HCT116 (cell line): ENCODE results near the gene RIMBP2.

Experiments used
- CEBPB ChIP-seq: IDR thresholded peaks from 2 replicates; pipeline ENCODE4 v1.6.1; 2012; ENCODE audit warnings: low read depth
- ELF1 ChIP-seq: IDR thresholded peaks from 2 replicates; pipeline ENCODE4 v1.6.1; 2012; ENCODE audit warnings: low read depth, borderline replicate concordance
- EZH2 ChIP-seq: fragments of 200-600 bp; sonication (generic); IDR thresholded peaks from 2 replicates; pipeline ENCODE4 v1.6.1; 2017; ENCODE audit warnings: antibody characterized with exemption, mixed run types
- EZH2phosphoT487 ChIP-seq: fragments of 200-600 bp; IDR thresholded peaks from 2 replicates; pipeline ENCODE4 v1.6.1; 2018; ENCODE audit warnings: antibody characterized with exemption, borderline replicate concordance
- POLR2A ChIP-seq: IDR thresholded peaks from 2 replicates; pipeline ENCODE4 v1.7.0; 2011; ENCODE audit warnings: borderline replicate concordance; ENCODE audit not compliant: insufficient read depth, insufficient read length; ENCODE audit errors: extremely low read depth
- POLR2AphosphoS5 ChIP-seq: IDR thresholded peaks from 2 replicates; pipeline ENCODE4 v1.6.1; 2011; ENCODE audit warnings: mild to moderate bottlenecking, low read depth, low read length, moderate library complexity
- SRF ChIP-seq: IDR thresholded peaks from 2 replicates; pipeline ENCODE4 v1.6.1; 2012; ENCODE audit warnings: low read depth
- ZNF274 ChIP-seq: fragments of 200-500 bp; sonication (Bioruptor generic); IDR thresholded peaks from 2 replicates; pipeline ENCODE4 v1.6.1; 2014; ENCODE audit warnings: mild to moderate bottlenecking, low read depth, low read length, inconsistent platforms
- TF ChIP-seq, protein P1 (sequence below), 3 experiments: fragments of 200-600 bp in 1 of 3; sonication (generic) in 1 of 3; IDR thresholded peaks in 2 of 3; conservative IDR thresholded peaks in 1 of 3; 2 replicates each; pipeline ENCODE4 v1.5.1; 2012 to 2017; ENCODE audit warnings: low read depth in 2 of 3, low read length in 2 of 3, antibody characterized with exemption in 1 of 3, borderline replicate concordance in 1 of 3, control low read depth in 1 of 3, mild to moderate bottlenecking in 1 of 3, mixed read lengths in 1 of 3, mixed run types in 1 of 3, moderate library complexity in 1 of 3; ENCODE audit not compliant: insufficient read depth in 1 of 3
- TF ChIP-seq, protein P2 (sequence below): IDR thresholded peaks from 2 replicates; pipeline ENCODE4 v1.6.1; 2012; ENCODE audit warnings: low read depth

DNA sequence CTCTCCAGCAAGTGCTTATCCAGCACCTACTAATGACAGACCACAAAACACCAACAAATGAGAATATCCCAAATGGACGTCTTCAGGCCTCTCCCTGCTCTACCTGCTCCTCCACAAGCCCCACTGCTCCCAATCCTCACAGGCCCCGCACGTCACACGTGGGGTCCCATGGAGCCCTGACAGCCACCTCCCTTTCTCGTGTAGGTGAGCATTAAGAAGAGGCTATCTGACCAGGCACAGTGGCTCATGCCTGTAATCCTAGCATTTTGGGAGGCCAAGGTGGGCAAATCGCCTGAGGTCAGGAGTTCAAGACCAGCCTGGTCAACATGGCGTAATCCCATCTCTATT lies 5.4 kb downstream of the RIMBP2 start:
- TF ChIP-seq, protein P1, sequence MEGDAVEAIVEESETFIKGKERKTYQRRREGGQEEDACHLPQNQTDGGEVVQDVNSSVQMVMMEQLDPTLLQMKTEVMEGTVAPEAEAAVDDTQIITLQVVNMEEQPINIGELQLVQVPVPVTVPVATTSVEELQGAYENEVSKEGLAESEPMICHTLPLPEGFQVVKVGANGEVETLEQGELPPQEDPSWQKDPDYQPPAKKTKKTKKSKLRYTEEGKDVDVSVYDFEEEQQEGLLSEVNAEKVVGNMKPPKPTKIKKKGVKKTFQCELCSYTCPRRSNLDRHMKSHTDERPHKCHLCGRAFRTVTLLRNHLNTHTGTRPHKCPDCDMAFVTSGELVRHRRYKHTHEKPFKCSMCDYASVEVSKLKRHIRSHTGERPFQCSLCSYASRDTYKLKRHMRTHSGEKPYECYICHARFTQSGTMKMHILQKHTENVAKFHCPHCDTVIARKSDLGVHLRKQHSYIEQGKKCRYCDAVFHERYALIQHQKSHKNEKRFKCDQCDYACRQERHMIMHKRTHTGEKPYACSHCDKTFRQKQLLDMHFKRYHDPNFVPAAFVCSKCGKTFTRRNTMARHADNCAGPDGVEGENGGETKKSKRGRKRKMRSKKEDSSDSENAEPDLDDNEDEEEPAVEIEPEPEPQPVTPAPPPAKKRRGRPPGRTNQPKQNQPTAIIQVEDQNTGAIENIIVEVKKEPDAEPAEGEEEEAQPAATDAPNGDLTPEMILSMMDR (IDR thresholded peaks at IDR 0.05 in 2 of 3, conservative IDR thresholded peaks at IDR 0.05 in 1 of 3; ENCODE audit: borderline replicate concordance in 1 of 3, insufficient read depth in 1 of 3, low read depth in 2 of 3, low read length in 2 of 3), result no peak
- no peak for TF ChIP-seq CEBPB
- no peak for TF ChIP-seq POLR2A
- TF ChIP-seq, protein P2, sequence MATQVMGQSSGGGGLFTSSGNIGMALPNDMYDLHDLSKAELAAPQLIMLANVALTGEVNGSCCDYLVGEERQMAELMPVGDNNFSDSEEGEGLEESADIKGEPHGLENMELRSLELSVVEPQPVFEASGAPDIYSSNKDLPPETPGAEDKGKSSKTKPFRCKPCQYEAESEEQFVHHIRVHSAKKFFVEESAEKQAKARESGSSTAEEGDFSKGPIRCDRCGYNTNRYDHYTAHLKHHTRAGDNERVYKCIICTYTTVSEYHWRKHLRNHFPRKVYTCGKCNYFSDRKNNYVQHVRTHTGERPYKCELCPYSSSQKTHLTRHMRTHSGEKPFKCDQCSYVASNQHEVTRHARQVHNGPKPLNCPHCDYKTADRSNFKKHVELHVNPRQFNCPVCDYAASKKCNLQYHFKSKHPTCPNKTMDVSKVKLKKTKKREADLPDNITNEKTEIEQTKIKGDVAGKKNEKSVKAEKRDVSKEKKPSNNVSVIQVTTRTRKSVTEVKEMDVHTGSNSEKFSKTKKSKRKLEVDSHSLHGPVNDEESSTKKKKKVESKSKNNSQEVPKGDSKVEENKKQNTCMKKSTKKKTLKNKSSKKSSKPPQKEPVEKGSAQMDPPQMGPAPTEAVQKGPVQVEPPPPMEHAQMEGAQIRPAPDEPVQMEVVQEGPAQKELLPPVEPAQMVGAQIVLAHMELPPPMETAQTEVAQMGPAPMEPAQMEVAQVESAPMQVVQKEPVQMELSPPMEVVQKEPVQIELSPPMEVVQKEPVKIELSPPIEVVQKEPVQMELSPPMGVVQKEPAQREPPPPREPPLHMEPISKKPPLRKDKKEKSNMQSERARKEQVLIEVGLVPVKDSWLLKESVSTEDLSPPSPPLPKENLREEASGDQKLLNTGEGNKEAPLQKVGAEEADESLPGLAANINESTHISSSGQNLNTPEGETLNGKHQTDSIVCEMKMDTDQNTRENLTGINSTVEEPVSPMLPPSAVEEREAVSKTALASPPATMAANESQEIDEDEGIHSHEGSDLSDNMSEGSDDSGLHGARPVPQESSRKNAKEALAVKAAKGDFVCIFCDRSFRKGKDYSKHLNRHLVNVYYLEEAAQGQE, result no peak
- no peak for TF ChIP-seq EZH2phosphoT487
- TF ChIP-seq EZH2, result no peak
- TF ChIP-seq ZNF274, result no peak
- TF ChIP-seq POLR2AphosphoS5, result no peak
- no peak for TF ChIP-seq SRF
- TF ChIP-seq ELF1, result no peak
